ENCODE data around the gene NUTF2. TPM values are rescaled to one million over a fixed set of nuclear protein-coding genes. Genes with fewer than 3 reads are reported as not detected.

Gene NUTF2
- total and polyA plus RNA-seq, 8 donors, result 25.8 to 69.1 (median 40.2) TPM

GRCh38 chr16:67811899-67812298 lies 34.8 kb upstream of the NUTF2 start:
- no peak overlapping the region for H3K27ac ChIP-seq
- ATAC-seq (no peak), DNase-seq (no peak), FAIRE-seq (no peak)
- H3K4me1 ChIP-seq, result peaks cover 0 to 2% (median 0%) of the 10 kb centered on the region in 3 donors
- intact Hi-C loops (cut with DNase I), result no loop called here
- no peaks in the 10 kb centered on the region for H3K36me3 ChIP-seq
- TF ChIP-seq CTCF (IDR thresholded peaks at IDR 0.05), result no peak
- H3K9me3 ChIP-seq, result no peaks in the 10 kb centered on the region
- 95 to 96% methylated on average over 1 of the region's 1 CpG for WGBS, 2 donors
- H3K4me3 ChIP-seq, result no peak overlapping the region
- H3K27me3 ChIP-seq, result no peaks in the 10 kb centered on the region

GRCh38 chr16:67814567-67814966 lies 32.2 kb upstream of the NUTF2 start:
- H3K4me3 ChIP-seq, result no peak overlapping the region
- no peak for FAIRE-seq
- no peak for ATAC-seq
- intact Hi-C loops (cut with DNase I), result no loop called here
- no peaks in the 10 kb centered on the region for H3K9me3 ChIP-seq
- TF ChIP-seq CTCF (IDR thresholded peaks at IDR 0.05), result no peak
- H3K27me3 ChIP-seq, result no peaks in the 10 kb centered on the region
- WGBS, 2 donors, result 82 to 83% methylated on average over 8 of the region's 8 CpGs
- no peak overlapping the region for H3K27ac ChIP-seq
- peaks cover 0 to 3% (median 0%) of the 10 kb centered on the region in 3 donors for H3K4me1 ChIP-seq
- no peaks in the 10 kb centered on the region for H3K36me3 ChIP-seq
- DNase-seq, result no peak

- intact Hi-C loops (cut with DNase I), result loop anchor here in 1 of 3 donors (5.0 to 10.0 kb wide), 2 partner anchors 112 to 214 kb away; partner anchors contain the start of gene CTRL
- no peak for DNase-seq
- Histone ChIP-seq H3K9me3 (no peaks in the 10 kb centered on the region), H3K4me3 (no peak overlapping the region), H3K27ac (no peak overlapping the region), H3K27me3 (no peaks in the 10 kb centered on the region), H3K36me3 (no peaks in the 10 kb centered on the region), H3K4me1 (peaks cover 0 to 3% (median 0%) of the 10 kb centered on the region in 3 donors)
- no peak for FAIRE-seq
- ATAC-seq, result no peak
- no peak for TF ChIP-seq CTCF (IDR thresholded peaks at IDR 0.05)
- 77 to 85% methylated on average over 11 of the region's 11 CpGs for WGBS, 2 donors
These were observed 26.0 kb upstream of the NUTF2 start for GRCh38 chr16:67820608-67821259.

GRCh38 chr16:67822511-67822910 lies 24.2 kb upstream of the NUTF2 start:
- Histone ChIP-seq H3K9me3 (no peaks in the 10 kb centered on the region), H3K4me3 (no peak overlapping the region), H3K36me3 (no peaks in the 10 kb centered on the region), H3K27me3 (no peaks in the 10 kb centered on the region), H3K4me1 (no peaks in the 10 kb centered on the region), H3K27ac (no peak overlapping the region)
- no peak for ATAC-seq
- intact Hi-C loops (cut with DNase I), result loop anchor here in 1 of 3 donors (5.0 to 10.0 kb wide), 2 partner anchors 110 to 212 kb away; partner anchors contain the start of gene CTRL
- FAIRE-seq, result no peak
- no peak for DNase-seq
- no peak for TF ChIP-seq CTCF (IDR thresholded peaks at IDR 0.05)
- 82 to 84% methylated on average over 2 of the region's 2 CpGs for WGBS, 2 donors

- no peak for TF ChIP-seq CTCF (IDR thresholded peaks at IDR 0.05)
- no peak overlapping the region for H3K4me3 ChIP-seq
- H3K27me3 ChIP-seq, result no peaks in the 10 kb centered on the region
- no peaks in the 10 kb centered on the region for H3K4me1 ChIP-seq
- no peak for FAIRE-seq
- no peak for ATAC-seq
- H3K36me3 ChIP-seq, result peaks cover 0 to 8% (median 8%) of the 10 kb centered on the region in 3 donors
- intact Hi-C loops (cut with DNase I), result loop anchor here in 1 of 3 donors (10.0 kb wide), 1 partner anchor 210 kb away; no protein-coding TSS in a partner anchor
- no peak overlapping the region for H3K27ac ChIP-seq
- DNase-seq, result no peak
- no peaks in the 10 kb centered on the region for H3K9me3 ChIP-seq
- WGBS, 2 donors, result 76 to 81% methylated on average over 8 of the region's 8 CpGs
These were observed 21.6 kb upstream of the NUTF2 start for GRCh38 chr16:67825119-67825518.

All from pancreas (tissue), 10 donors.